ENCODE measurements around the gene ZNF382.
A peak's percentile ranks its signal among the peaks of the same experiment; 100 is the strongest.
"Not testable (repeated sequence)": the region's sequence is repeated elsewhere in the genome, so short reads cannot be mapped to it uniquely, and the experiment has no call there.

Gene ZNF382

DNA sequence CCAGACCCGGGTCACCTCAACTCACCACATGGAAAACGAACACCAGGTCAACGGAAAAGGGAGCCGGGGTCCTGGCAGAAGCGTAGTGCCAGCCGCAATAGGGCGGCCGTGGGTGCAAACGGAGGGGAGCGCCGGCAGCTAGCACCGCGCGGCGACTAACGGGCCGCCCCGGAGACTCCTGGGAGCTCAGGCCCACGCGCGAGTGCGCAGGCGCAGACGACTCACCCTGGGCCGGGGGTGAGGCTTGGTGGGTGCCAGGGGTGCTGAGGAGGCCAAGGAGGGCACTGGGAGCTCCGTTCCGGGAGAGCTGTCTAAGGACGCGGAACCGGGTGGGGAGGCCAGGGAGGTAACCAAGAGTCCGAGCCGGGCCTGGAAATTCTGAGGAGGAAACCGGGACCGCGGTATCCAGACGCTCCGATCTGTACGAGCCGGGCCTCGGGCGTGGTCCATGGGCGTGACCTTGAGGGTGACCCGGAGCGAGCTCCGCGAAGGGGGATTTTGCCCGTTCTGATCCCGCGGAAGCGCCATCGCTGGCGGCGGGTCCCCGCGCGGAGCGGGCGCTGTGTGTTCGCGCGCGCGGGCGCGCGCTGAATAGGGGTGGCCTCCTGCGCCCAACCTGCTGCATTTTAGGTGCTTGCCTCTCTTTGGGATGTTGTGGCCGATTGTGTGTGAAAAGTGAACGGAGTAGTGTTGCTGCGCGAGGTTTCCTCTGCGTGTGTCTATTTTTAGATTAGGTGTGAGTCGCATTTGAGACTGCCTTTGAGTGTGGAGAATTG, at the start of gene ZNF382:
Gene ZNF382, plus strand, starts transcription at position 213 of the 776 bp plus-strand sequence. CDS start 4,602 bp downstream, outside the sequence.
- DNase-seq, result peak; percentile 85

GRCh38 chr19:36564391-36564790, 40.7 kb upstream of the ZNF382 start:
- no peak for DNase-seq

DNA sequence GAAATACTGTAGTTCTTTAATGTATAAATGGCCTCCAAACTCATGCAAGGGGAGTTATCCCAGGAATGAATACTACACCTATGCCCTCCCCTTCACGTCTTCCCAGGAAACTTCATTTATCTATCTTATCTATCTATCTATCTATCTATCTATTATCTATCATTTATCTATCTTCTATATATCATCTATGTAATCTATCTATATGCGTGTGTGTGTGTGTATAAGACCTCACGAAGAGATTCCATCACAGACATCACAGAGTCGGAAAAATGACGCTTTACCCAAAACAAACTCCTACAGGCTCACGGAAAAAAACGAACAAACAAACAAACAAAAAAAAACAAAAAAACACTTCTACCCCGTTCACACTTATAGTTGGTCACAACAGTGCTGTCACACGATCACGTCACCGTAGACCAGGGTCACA, 32.5 kb upstream of the ZNF382 start:
- no peak for DNase-seq

DNA sequence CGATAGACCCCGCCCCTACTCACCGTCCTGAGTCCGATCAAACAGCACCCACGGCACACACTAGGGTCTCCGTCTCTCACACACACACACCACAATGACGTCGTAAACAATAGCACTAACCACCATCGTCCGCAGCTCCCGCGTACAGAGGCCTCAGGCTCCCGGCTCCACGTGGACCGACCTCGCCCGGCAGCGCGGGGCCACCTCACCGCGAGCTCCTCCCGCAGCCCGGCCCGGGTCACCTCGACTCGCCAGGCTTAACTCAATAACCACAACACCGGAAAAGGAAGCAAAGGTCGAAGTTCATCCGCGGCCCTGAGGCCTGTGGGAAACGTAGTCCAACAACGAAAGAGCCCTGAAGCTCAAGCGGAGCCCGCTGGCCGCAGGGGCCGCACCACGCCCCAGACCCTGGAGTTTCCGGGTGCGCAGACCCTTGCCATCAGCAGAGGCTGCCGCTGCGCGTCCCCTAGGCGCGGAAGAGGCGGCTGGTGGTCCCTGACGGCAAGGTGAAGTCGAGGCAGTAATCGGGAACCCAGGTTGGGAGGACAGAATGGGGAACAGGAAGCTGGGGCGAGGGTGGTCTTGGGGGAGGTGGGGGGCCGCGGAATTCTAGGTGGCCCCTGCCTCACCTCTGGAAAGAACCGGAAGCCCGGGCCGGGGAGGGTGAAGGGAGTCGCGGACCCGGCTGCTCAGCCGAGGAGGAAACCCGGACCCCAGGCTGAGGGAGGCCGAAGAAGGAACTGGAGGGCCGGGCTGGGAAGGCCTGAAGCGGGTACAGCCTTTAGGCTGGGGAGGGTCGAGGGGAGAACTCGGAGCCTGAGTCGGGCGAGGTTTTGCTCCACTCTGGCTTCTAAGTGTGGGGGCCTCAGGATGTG, 31.9 kb upstream of the ZNF382 start, which contains the start of gene ZNF529:
Gene ZNF529, minus strand, starts transcription at position 273 of the 875 bp plus-strand sequence. CDS start 946 bp downstream, outside the sequence.
- peak; percentile 97 for DNase-seq

DNA sequence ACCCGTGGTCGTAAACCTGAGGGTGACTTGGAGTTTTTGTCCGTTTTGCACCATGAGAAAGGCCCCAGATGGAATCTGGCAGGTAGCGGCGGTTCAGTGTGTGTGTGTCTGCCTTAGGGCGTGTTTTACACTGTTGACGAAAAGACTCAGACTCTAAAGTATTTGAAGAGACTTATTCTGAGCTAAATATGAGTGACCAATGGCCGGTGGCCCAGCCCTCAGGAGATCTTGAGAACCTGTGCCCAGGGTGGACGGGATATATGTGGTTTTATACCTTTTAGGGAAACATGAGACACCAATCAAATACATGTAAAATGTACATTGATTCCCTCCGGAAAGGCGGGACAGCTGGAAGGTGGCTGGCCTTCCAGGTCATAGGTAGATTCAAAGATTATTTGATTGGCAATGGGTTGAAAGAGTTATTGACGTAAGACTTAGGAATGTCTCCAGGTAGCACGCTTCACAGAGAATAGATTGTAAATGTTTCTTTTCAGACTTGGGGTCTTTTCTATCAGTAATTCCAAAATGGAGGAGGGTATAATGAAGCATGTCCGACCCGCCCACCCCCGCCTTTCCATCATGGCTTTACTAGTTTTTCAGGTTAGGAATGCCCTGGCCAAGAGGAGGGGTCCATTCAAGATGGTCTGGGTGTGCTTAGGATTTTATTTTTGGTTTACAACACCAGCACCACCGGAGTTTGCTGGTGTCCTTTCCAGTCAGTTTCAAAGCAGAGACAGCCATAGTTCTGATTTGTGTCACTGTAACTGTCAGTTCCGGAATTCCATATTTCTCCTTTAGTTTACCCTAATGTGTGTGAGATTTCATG, 31.0 kb upstream of the ZNF382 start:
- no peak for DNase-seq

DNA sequence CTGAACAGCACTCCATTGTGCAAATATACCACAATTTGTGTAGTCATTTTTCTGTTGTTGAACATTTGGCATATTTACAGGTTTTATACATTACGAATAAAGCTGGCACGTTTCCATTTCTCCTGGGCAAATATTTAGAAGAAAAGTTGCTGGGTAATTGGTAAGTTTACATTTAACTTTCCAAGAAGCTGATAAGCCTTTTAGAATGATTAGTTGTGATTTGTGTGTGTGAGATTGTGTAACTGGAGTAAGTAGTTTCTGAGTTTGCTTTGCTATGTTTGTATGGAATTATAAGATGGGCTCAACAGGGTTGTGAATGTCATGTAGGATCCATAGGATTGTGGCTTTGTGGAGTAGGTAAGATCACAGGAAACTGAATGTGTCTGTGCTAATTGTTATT, 30.4 kb upstream of the ZNF382 start:
- no peak for DNase-seq

DNA sequence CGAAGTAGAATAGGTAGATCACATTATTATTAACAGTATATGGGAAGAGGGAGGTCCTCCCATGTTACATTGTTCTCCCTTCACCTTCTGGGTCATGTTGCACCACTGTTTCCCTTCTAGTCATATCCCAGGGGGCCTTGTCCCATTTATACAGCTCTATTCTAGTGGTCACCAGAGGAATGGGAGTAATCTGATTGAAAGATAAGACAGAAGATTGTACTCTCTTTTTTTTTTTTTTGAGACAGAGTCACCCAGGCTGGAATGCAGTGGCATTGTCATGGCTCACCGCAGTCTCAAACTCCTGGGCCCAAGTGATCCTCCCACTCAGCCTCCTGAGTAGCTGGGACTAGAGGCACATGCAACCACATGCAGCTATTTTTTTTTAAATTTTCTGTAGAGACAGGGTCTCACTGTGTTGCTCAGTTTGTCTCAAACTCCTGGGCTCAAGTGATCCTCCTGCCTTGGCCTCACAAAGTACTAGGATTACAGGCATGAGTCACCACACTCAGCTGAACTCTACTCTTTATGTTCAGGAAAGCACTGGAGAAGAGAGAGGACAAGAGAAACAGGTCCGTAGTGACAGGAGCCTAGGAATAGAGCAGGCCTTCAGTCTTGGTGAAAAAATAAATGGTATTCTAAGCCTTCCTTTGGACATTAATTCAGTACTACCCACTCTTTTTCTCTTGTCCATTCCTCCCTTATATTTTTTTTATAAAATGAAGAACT, 27.7 kb upstream of the ZNF382 start:
- DNase-seq, result peak; percentile 56

DNA sequence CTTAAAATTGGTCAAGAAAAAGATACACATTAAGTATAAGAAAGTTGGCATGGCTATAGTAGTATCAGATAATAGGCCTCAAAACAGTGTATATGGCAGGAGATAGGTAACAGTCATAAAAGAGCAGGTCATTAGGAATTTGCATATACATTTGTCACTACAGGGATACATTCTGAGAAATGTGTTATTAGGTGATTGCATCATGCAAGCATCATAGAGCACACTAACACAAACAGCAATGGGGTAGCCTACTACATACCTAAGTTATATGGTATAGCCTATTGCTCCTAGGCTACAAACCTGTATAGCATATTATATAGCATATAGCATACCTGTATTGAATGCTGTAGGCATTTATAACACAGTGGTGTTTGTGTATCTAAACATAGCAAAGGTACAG, 25.9 kb upstream of the ZNF382 start:
- DNase-seq, result no peak

- not testable (repeated sequence) for DNase-seq
Measured at GRCh38 chr19:36602681-36603080, 2.4 kb upstream of the ZNF382 start.

DNA sequence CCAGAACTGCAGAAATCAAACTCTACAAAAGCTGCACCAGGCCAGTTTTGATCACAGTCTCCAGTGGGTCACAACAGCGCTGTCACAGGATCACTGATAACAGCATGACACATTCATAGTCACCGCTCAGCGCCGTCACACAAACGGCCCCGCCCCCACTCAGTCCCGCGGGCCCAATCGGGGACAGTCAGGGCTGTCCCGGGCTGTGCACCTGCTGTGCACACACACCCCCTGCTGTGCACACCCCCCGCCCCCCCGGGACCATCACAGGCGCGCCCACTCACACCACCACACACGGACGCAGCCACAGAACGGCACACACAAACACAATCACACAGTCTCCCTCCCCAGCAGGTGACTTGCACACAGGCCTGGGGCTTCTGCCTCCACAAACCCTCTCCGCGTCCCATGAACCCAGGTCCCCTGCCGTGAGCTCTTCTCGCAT, 435 bp upstream of the ZNF382 start:
- DNase-seq, result peak; percentile 78

GRCh38 chr19:36605877-36606478, 865 bp downstream of the ZNF382 start:
- no peak for DNase-seq

DNA sequence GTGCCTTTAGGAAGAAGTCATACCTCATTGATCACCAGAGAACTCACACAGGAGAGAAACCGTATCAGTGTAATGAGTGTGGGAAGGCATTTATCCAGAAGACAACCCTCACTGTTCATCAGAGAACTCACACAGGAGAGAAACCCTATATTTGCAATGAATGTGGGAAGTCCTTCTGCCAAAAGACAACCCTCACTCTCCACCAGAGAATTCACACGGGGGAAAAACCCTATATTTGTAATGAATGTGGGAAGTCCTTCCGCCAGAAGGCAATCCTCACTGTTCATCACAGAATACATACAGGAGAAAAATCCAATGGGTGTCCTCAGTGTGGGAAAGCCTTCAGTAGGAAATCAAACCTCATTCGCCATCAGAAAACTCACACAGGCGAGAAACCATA, 21.9 kb downstream of the ZNF382 start:
- DNase-seq, result no peak

- DNase-seq, result no peak
Measured at GRCh38 chr19:36635342-36635741, 30.2 kb downstream of the ZNF382 start.

DNA sequence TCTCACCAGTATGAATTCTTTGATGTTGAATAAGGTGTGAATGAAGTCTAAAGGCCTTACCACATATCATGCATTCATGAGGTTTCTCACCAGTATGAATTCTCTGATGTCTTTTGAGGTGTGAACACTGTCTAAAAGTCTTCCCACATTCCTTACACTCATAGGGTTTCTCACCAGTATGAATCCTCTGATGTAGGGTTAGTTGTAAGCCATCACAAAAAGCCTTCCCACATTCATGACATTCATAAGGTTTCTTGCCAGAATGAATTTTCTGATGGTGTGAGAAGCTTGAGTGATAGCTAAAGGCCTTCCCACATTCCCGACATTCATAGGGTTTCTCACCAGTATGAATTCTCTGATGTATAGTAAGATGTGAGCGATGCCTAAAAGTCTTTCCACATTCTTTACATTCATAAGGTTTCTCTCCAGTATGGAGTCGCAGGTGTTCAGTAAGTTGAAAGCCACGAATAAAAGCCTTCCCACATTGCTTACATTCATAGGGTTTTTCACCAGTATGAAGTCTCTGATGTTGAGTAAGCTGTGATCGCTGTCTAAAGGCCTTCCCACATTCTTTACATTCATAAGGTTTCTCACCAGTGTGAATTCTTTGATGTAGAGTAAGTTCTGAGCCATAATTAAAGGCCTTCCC, 33.9 kb downstream of the ZNF382 start:
- no peak for DNase-seq

DNA sequence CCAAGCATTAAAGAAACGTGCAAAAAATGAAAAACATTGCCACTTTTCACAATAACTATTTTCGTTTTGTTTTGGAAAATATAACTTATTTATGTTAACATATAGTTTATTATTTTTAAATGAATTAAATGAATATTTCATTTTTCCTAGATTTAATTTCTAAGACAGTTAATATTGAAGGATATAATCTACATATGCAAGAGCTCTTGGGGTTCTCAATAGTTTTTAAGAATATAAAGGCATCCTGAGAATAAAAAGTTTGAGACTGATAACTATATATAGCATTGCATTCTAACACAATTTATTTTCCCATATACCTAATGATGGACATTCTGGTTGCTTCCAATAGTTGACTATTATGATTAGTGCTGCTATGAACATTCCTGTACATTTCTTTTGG, 41.6 kb downstream of the ZNF382 start:
- no peak for DNase-seq

DNA sequence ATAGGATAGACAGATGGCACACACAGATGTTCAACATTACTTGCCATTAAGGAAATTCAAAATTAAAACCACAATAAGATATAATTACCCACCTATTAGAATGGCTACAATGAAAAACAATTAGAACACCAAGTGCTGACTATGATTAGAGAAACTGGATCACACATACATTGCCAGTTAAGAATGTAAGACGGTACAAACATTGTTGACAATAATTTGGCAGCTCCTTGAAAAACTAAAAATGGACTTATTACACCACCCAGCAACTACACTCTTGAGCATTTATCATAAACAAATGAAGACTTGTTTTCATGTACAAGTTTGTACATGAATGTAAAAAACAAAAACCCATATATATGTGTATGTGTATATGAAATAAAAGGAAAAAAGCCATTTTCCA, 47.8 kb downstream of the ZNF382 start:
- no peak for DNase-seq

DNA sequence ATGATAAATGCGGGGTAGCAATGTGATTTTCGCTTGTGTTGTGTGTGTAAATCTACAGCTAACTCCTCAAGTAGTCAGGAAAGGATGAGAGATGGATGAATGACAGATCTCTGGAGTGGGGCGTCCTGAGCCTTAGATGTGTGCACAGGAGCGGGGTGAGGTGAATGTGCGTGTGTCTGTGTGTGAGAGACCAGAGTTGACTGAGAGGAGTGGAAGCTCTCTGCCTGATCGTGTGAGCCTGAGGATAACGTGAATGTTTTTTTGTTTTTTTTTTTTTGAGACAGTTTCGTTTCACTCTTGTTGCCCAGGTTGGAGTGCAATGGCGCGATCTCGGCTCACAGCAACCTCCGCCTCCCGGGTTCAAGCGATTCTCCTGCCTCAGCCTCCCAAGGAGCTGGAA, 60.7 kb downstream of the ZNF382 start:
- DNase-seq, result no peak

- no peak for DNase-seq
Measured at GRCh38 chr19:36668646-36669045, 63.5 kb downstream of the ZNF382 start.

DNA sequence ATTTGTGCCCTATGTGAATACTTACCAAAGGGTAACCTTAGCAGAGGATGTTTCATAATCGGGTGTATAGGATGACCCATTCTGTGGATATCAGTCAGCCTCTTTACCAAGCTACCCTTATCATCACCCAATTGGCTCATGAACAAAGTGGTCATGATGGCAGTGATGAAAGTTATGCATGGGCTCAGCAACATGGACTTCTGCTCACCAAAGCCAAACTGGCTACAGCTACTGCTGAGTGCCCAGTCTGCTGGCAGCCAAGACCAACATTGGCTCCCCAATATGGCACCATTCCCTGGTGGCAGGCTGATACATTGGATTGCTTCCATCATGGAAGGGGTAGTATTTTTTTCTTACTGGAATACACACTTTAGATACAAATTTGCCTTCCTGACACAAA, 67.3 kb downstream of the ZNF382 start:
- no peak for DNase-seq

- no peak for DNase-seq
Measured at GRCh38 chr19:36674201-36674600, 69.1 kb downstream of the ZNF382 start.

- DNase-seq, result no peak
Measured at GRCh38 chr19:36679455-36679854, 74.3 kb downstream of the ZNF382 start.

All from islet precursor cell (in vitro differentiated cells).